Fibroblast of lung (primary cell): ENCODE measurements around the gene TSSK6. TPM values are rescaled to one million over a fixed set of nuclear protein-coding genes. Genes with fewer than 3 reads are reported as not detected.

ENCODE experiments used
- DNase-seq, 2 donors: peaks; one replicate each; pipeline versions ENCODE4 v3.0.0 to v3.0.0-alpha.2; 2010; ENCODE audit warnings: low read depth in 2 of 2
- H2AFZ ChIP-seq: 2 replicates; pipeline ENCODE4 v1.5.1; 2012; ENCODE audit warnings: low read length, control low read depth, inconsistent platforms
- H3K27ac ChIP-seq: 2 replicates; pipeline ENCODE4 v1.5.1; 2011; ENCODE audit warnings: low read length, control low read depth; ENCODE audit not compliant: insufficient read depth
- H3K27me3 ChIP-seq: 2 replicates; pipeline ENCODE4 v1.5.1; 2011; ENCODE audit warnings: mild to moderate bottlenecking, low read length; ENCODE audit not compliant: control insufficient read depth, insufficient read depth
- H3K36me3 ChIP-seq: 2 replicates; pipeline ENCODE4 v1.5.1; 2011; ENCODE audit warnings: low read length; ENCODE audit not compliant: control insufficient read depth, insufficient read depth
- H3K4me1 ChIP-seq: 2 replicates; pipeline ENCODE4 v1.5.1; 2011; ENCODE audit warnings: low read length; ENCODE audit not compliant: control insufficient read depth, insufficient read depth; ENCODE audit errors: extremely low read depth
- H3K4me2 ChIP-seq: 2 replicates; pipeline ENCODE4 v1.5.1; 2011; ENCODE audit warnings: low read length, control low read depth; ENCODE audit not compliant: insufficient read depth; ENCODE audit errors: extremely low read depth
- H3K4me3 ChIP-seq, 4 experiments: fragments of 200-600 bp in 1 of 4; sonication (generic) in 1 of 4; replicated peaks in 1 of 4; 2 replicates each; pipeline ENCODE4 v1.5.1; 2011 to 2016; ENCODE audit warnings: low read length in 4 of 4, low read depth in 3 of 4, mild to moderate bottlenecking in 3 of 4, control low read depth in 2 of 4, inconsistent platforms in 1 of 4, mixed read lengths in 1 of 4; ENCODE audit not compliant: insufficient read depth in 1 of 4; ENCODE audit errors: control extremely low read depth in 1 of 4
- H3K79me2 ChIP-seq: 2 replicates; pipeline ENCODE4 v1.5.1; 2012; ENCODE audit warnings: mild to moderate bottlenecking, low read length, inconsistent platforms; ENCODE audit not compliant: control insufficient read depth, insufficient read depth
- H3K9ac ChIP-seq: 2 replicates; pipeline ENCODE4 v1.5.1; 2011; ENCODE audit warnings: mild to moderate bottlenecking, low read length, control low read depth; ENCODE audit not compliant: insufficient read depth
- H3K9me3 ChIP-seq: 2 replicates; pipeline ENCODE4 v1.5.1; 2012; ENCODE audit warnings: low read depth, low read length; ENCODE audit not compliant: control insufficient read depth, insufficient read depth
- H4K20me1 ChIP-seq: 2 replicates; pipeline ENCODE4 v1.5.1; 2011; ENCODE audit warnings: low read length; ENCODE audit not compliant: control insufficient read depth, insufficient read depth; ENCODE audit errors: extremely low read depth
- EZH2 ChIP-seq: IDR thresholded peaks from 2 replicates; pipeline ENCODE4 v1.5.1; 2012; ENCODE audit warnings: low read length, control low read depth, mild to moderate bottlenecking; ENCODE audit errors: missing control alignments
- polyA plus RNA-seq, 2 donors: library from polyadenylated mRNA; depleted of rRNA in 1 of 2; stranded (reverse) in 1 of 2; unstranded in 1 of 2; fragments of >200 nt; gene quantifications; 2 replicates each; pipeline ENCODE4 v1.2.1, GENCODE V29; 2011 to 2012; ENCODE audit warnings: missing spikeins in 1 of 2
- total RNA-seq: library from RNA; depleted of rRNA; stranded (reverse); fragments of >200 nt; gene quantifications from 2 replicates; pipeline ENCODE4 v1.2.1, GENCODE V29; 2014
- TF ChIP-seq, protein P1 (sequence below), 2 donors: IDR thresholded peaks in 1 of 2; conservative IDR thresholded peaks in 1 of 2; 1 replicate in 1 of 2; 2 replicates in 1 of 2; pipeline ENCODE4 v1.5.1; 2011 to 2012; ENCODE audit warnings: low read length in 2 of 2, control low read depth in 1 of 2, inconsistent platforms in 1 of 2, low read depth in 1 of 2, mild to moderate bottlenecking in 1 of 2

Gene TSSK6
- total and polyA plus RNA-seq, 2 donors (not counting 1 experiment from before 2014, with no cell fraction given) = 0.47 to 5.8 TPM

DNA sequence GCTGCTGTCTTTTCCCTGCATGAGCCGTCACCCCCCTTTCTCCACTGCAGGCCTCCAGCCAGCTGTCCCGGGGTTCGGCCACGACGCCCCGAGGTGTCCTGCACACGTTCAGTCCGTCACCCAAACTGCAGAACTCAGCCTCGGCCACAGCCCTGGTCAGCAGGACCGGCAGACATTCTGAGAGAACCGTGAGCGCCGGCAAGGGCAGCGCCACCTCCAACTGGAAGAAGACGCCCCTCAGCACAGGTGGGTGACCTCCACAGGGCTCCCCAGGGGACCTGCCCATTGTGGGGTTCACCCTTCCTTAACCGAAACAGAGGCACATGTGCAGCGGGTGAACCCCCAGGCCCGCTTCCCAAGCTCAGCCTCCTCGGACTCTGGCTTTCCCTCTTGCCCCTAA is 13.1 kb downstream of the TSSK6 start:
- no peaks in the 10 kb centered on the region for H3K27me3 ChIP-seq
- no peak for DNase-seq
- no peaks in the 10 kb centered on the region for H4K20me1 ChIP-seq
- H2AFZ ChIP-seq = no peak overlapping the region
- no peak overlapping the region for H3K27ac ChIP-seq
- H3K4me3 ChIP-seq = no peak overlapping the region
- H3K79me2 ChIP-seq = no peaks in the 10 kb centered on the region
- no peak overlapping the region for H3K9ac ChIP-seq
- H3K36me3 ChIP-seq = peaks cover 37% of the 10 kb centered on the region
- H3K4me2 ChIP-seq = no peak overlapping the region
- no peaks in the 10 kb centered on the region for H3K4me1 ChIP-seq
- no peaks in the 10 kb centered on the region for H3K9me3 ChIP-seq
- TF ChIP-seq, protein P1, sequence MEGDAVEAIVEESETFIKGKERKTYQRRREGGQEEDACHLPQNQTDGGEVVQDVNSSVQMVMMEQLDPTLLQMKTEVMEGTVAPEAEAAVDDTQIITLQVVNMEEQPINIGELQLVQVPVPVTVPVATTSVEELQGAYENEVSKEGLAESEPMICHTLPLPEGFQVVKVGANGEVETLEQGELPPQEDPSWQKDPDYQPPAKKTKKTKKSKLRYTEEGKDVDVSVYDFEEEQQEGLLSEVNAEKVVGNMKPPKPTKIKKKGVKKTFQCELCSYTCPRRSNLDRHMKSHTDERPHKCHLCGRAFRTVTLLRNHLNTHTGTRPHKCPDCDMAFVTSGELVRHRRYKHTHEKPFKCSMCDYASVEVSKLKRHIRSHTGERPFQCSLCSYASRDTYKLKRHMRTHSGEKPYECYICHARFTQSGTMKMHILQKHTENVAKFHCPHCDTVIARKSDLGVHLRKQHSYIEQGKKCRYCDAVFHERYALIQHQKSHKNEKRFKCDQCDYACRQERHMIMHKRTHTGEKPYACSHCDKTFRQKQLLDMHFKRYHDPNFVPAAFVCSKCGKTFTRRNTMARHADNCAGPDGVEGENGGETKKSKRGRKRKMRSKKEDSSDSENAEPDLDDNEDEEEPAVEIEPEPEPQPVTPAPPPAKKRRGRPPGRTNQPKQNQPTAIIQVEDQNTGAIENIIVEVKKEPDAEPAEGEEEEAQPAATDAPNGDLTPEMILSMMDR (conservative IDR thresholded peaks at IDR 0.05 in 1 of 2, IDR thresholded peaks at IDR 0.05 in 1 of 2; ENCODE audit: low read depth in 1 of 2, low read length in 2 of 2) = no peak
- TF ChIP-seq EZH2 = no peak

DNA sequence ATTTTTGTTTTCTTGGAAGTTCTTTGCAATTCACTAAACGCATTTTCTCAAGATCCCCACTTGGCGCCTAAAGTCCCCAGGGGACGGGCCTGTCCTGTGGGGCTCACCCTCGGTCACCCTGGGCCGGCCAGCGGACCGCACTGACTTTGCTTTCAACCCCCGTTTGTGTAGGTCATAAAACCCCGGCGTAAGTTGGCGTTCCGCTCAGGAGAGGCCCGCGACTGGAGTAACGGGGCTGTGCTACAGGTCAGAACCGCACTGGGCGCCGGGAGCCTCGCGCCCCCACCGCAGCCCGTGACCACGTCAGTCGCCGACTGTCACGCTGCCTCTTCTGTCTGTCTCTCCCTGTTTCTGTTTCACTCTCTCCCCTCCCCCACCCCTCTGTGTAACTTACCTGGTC is 13.6 kb downstream of the TSSK6 start:
- H4K20me1 ChIP-seq = no peaks in the 10 kb centered on the region
- H3K27ac ChIP-seq = no peak overlapping the region
- H2AFZ ChIP-seq = no peak overlapping the region
- TF ChIP-seq, protein P1 (conservative IDR thresholded peaks at IDR 0.05 in 1 of 2, IDR thresholded peaks at IDR 0.05 in 1 of 2; ENCODE audit: low read depth in 1 of 2, low read length in 2 of 2) = no peak
- TF ChIP-seq EZH2 = no peak
- no peak overlapping the region for H3K4me2 ChIP-seq
- H3K4me3 ChIP-seq = no peak overlapping the region
- no peaks in the 10 kb centered on the region for H3K79me2 ChIP-seq
- DNase-seq = no peak
- no peaks in the 10 kb centered on the region for H3K27me3 ChIP-seq
- H3K9me3 ChIP-seq = no peaks in the 10 kb centered on the region
- peaks cover 37% of the 10 kb centered on the region for H3K36me3 ChIP-seq
- H3K4me1 ChIP-seq = no peaks in the 10 kb centered on the region
- no peak overlapping the region for H3K9ac ChIP-seq

DNA sequence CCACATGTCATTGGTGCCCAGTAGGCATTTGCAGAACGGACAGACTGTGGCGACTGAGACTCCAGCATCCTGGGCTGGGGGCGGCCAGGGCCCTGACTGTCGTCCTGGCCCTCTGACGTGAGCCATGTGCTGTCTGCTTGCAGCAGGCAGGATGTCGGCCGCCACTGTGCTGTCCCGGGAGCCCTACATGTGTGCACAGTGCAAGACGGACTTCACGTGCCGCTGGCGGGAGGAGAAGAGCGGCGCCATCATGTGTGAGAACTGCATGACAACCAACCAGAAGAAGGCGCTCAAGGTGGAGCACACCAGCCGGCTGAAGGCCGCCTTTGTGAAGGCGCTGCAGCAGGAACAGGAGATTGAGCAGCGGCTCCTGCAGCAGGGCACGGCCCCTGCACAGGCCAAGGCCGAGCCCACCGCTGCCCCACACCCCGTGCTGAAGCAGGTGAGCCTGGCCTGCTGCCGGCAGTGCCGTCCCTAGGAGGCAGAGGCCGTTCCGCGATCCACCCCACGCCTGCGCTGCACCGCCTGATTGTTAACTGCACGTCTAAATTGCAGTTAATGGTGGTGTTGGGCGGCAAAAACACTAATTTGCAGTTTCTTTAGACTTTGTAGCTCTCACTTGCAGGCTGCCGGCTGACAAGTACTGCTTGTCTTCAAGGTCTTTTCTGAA is 14.2 kb downstream of the TSSK6 start:
- no peaks in the 10 kb centered on the region for H3K9me3 ChIP-seq
- H3K27ac ChIP-seq = no peak overlapping the region
- no peak overlapping the region for H3K4me2 ChIP-seq
- H3K4me3 ChIP-seq = no peak overlapping the region
- no peak for DNase-seq
- no peaks in the 10 kb centered on the region for H3K27me3 ChIP-seq
- no peak overlapping the region for H2AFZ ChIP-seq
- TF ChIP-seq, protein P1 (conservative IDR thresholded peaks at IDR 0.05 in 1 of 2, IDR thresholded peaks at IDR 0.05 in 1 of 2; ENCODE audit: low read depth in 1 of 2, low read length in 2 of 2) = no peak
- no peak for TF ChIP-seq EZH2
- no peaks in the 10 kb centered on the region for H3K4me1 ChIP-seq
- H3K79me2 ChIP-seq = no peaks in the 10 kb centered on the region
- no peak overlapping the region for H3K9ac ChIP-seq
- H4K20me1 ChIP-seq = no peaks in the 10 kb centered on the region
- H3K36me3 ChIP-seq = peaks cover 42% of the 10 kb centered on the region
